HepG2 (cell line): Measurements from ENCODE around the gene PDZRN4.

ENCODE experiments used
- CTCF ChIP-seq: sonication (generic); formaldehyde crosslinking; IDR thresholded peaks from 2 replicates; pipeline ENCODE4 v1.5.0; 2020; ENCODE audit warnings: mild to moderate bottlenecking, missing genetic modification reagents, moderate library complexity
- GATAD2A ChIP-seq: IDR thresholded peaks from 2 replicates; pipeline ENCODE4 v1.6.1; 2016
- JUND ChIP-seq: sonication (generic); formaldehyde crosslinking; IDR thresholded peaks from 2 replicates; pipeline ENCODE4 v1.8.0; 2022; ENCODE audit warnings: mild to moderate bottlenecking, missing genetic modification reagents
- RNF2 ChIP-seq: fragments of 450-650 bp; conservative IDR thresholded peaks from 2 replicates; pipeline ENCODE4 v1.6.1; 2016; ENCODE audit warnings: low read depth
- SALL2 ChIP-seq: sonication (generic); formaldehyde crosslinking; IDR thresholded peaks from 2 replicates; pipeline ENCODE4 v1.8.1; 2023; ENCODE audit warnings: mild to moderate bottlenecking, missing genetic modification reagents, inconsistent platforms
- SMC3 ChIP-seq: IDR thresholded peaks from 2 replicates; pipeline ENCODE4 v1.6.1; 2011; ENCODE audit warnings: low read length, improper control_type of control experiment
- SUZ12 ChIP-seq: fragments of 150-350 bp; IDR thresholded peaks from 2 replicates; pipeline ENCODE4 v1.6.1; 2014; ENCODE audit warnings: low read depth, low read length
- ZFY ChIP-seq: sonication (generic); formaldehyde crosslinking; IDR thresholded peaks from 2 replicates; pipeline ENCODE4 v1.4.0; 2020; ENCODE audit warnings: missing genetic modification reagents
- ZMAT3 ChIP-seq: sonication (generic); formaldehyde crosslinking; conservative IDR thresholded peaks from 2 replicates; pipeline ENCODE4 v1.7.0; 2021; ENCODE audit warnings: missing genetic modification reagents
- TF ChIP-seq, protein P1 (sequence below), 2 experiments: sonication (generic) in 1 of 2; formaldehyde crosslinking in 1 of 2; IDR thresholded peaks; 2 replicates each; pipeline versions ENCODE4 v1.5.1 to v1.6.1; 2011 to 2020; ENCODE audit warnings: borderline replicate concordance in 1 of 2, low read depth in 1 of 2, low read length in 1 of 2, mild to moderate bottlenecking in 1 of 2, missing genetic modification reagents in 1 of 2, moderate library complexity in 1 of 2
- TF ChIP-seq, protein P2 (sequence below): sonication (generic); formaldehyde crosslinking; IDR thresholded peaks from 2 replicates; pipeline ENCODE4 v1.8.1; 2023; ENCODE audit warnings: mild to moderate bottlenecking, missing genetic modification reagents

DNA sequence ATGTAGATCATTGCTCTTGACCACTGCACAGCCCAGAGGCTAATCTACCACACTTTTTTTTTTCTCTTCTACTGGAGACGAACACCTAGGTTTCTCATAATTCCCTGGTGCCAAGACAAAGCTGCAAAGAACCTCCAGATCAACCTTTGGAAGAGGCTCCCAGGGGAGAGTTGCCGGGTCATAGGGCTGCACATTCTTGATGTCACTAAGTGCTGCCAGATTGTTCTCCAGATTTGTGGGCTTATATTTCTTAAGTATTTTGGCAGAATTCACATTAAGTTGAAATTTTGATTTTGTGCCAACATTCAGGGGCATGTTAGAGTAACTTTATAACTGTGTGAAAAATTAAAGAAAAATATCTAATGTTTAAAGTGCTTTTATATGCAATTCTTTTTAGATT is 13.5 kb upstream of the PDZRN4 start:
- no peak for TF ChIP-seq SALL2 (CRISPR knock-in tag)
- TF ChIP-seq RNF2: no peak
- TF ChIP-seq GATAD2A (CRISPR knock-in tag): no peak
- TF ChIP-seq ZMAT3 (CRISPR knock-in tag): no peak
- TF ChIP-seq, protein P1, sequence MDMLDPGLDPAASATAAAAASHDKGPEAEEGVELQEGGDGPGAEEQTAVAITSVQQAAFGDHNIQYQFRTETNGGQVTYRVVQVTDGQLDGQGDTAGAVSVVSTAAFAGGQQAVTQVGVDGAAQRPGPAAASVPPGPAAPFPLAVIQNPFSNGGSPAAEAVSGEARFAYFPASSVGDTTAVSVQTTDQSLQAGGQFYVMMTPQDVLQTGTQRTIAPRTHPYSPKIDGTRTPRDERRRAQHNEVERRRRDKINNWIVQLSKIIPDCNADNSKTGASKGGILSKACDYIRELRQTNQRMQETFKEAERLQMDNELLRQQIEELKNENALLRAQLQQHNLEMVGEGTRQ (IDR thresholded peaks at IDR 0.05; ENCODE audit: low read depth, low read length): no peak
- TF ChIP-seq, protein P1 (CRISPR knock-in tag; IDR thresholded peaks at IDR 0.05; ENCODE audit: borderline replicate concordance): no peak
- TF ChIP-seq, protein P2, sequence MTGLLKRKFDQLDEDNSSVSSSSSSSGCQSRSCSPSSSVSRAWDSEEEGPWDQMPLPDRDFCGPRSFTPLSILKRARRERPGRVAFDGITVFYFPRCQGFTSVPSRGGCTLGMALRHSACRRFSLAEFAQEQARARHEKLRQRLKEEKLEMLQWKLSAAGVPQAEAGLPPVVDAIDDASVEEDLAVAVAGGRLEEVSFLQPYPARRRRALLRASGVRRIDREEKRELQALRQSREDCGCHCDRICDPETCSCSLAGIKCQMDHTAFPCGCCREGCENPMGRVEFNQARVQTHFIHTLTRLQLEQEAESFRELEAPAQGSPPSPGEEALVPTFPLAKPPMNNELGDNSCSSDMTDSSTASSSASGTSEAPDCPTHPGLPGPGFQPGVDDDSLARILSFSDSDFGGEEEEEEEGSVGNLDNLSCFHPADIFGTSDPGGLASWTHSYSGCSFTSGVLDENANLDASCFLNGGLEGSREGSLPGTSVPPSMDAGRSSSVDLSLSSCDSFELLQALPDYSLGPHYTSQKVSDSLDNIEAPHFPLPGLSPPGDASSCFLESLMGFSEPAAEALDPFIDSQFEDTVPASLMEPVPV (CRISPR knock-in tag): no peak
- TF ChIP-seq SMC3: no peak
- TF ChIP-seq CTCF: no peak
- no peak for TF ChIP-seq JUND (CRISPR knock-in tag)
- TF ChIP-seq SUZ12: no peak
- TF ChIP-seq ZFY (CRISPR knock-in tag): no peak
